Activated CD4-positive, CD25-positive, alpha-beta regulatory T cell treated with anti-CD3 and anti-CD28 coated beads, Interleukin-2, amount 50 U/mL, for 16 hours (primary cell): ENCODE data around the gene EEFSEC.

ENCODE experiments used
- DNase-seq: peaks from one replicate; pipeline ENCODE4 v3.0.0-alpha.2; 2020; ENCODE audit warnings: low read depth, low spot score

Gene EEFSEC

GRCh38 chr3:128241741-128242140 lies 88.5 kb downstream of the EEFSEC start:
- DNase-seq = no peak

DNA sequence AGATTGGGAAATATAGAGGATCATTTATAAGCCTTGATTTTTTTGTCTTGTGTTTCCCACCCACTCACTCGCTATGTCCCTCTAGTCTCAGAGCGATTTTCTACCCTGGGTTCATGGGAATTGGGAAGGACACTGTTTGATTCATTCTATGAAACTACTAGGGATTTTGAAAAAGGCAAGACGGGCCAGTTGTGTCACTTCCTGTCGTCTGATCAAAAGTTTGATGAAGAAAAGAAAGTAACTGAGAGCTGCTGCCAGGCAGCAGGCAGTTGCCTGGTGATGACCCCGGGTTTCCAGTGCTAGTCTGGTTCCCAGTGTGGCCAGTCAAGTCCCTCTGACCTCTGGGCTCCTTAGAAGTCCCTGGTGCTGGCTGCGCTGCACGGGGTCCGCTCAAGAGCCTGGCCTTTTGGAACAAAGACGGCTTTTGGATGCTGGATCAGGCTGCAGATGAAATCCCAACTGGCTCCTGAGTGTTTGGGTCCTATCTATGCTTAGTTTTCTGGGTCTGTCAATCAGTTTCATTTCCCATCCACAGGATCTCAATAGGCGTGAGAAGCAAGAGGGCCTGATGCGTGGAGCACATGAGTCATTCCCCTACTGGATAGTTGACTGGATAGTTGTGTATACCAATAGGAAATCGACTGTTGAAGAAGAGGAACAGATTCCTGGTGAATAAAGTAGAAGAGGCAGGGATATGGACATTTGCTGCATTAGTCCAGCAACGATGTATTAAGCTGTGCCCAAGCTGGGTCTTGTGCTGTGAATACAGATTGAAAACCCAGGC lies 89.7 kb downstream of the EEFSEC start:
- no peak for DNase-seq

DNA sequence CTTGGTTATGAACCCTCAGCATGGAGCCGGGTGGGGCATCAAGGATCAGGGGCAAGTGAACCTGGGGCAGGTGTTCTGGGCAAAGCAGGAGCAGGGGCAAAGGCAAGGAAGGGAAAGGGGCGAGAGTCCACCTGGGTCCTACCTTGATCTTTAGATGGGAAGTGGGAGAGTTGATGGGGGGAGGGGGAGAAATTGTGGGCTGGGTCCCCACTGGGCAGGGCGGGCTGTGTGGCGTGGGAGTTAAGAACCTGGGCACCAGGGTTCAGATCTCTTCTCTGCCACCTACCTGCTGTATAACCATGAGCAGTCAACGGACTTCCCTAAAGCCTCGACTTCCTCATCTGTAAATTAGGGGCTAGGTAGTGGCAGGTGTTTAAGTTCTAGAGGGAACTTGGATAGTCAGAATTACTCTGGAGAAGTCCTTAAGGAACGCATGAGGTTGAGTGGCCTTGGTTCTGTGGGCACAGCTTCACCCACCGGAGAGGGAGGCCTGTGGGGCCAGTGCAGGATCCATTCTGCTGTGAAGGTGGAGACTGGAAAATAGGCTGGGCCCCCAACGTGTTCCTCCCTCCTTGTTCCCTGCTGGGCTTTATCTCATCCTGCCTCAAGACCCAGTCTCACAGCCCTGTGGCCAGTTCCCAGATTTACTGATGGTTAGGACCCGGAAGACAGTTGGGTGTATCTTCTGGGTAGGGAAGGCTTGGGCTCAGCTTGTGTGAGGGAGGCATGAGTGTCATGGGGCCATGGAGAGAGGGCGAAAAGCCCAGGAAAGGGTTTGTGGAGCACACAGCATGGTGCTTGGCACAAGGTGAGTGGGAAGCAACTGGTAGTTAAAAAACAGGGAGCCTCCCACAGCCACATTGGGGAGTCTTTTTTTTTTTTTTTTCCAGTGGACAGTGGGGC lies 90.6 kb downstream of the EEFSEC start:
- no peak for DNase-seq

- DNase-seq = no peak
These were observed 92.2 kb downstream of the EEFSEC start for GRCh38 chr3:128245460-128245859.

DNA sequence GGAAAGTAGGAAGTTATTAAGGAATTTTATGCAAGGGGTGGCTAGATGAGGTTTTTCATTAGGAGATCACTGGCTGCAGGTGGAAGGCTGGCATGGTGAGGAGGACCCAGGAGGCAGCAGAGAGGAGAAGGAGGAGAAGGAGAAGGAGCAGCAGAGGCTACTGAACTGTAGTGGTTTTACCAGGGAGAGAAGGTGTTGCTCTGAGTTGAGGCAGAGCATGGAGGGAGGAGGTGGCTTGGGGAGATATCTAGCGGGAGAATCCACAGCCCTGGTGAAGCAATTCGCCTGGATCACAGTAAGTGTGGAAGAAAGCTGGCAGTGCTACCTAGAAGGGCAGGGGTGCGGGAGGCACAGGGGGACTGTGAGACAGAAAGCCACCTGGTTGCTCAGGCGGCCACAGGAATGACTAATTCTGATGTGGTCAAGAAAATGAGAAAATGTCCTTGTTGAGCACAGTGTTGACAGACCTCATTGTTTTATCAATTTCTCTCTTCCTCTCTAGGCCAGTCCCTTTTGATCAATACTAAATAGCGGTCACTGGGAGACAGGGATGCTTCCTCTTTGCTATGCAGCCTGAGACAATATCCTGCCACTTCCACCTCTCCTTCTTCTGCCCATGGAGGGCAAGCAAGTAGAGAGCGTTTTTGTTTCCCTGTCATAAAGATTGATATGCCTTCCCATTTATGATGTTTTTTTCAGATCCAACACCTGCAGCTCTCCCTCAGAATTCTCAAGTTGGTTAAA lies 94.6 kb downstream of the EEFSEC start:
- no peak for DNase-seq

DNA sequence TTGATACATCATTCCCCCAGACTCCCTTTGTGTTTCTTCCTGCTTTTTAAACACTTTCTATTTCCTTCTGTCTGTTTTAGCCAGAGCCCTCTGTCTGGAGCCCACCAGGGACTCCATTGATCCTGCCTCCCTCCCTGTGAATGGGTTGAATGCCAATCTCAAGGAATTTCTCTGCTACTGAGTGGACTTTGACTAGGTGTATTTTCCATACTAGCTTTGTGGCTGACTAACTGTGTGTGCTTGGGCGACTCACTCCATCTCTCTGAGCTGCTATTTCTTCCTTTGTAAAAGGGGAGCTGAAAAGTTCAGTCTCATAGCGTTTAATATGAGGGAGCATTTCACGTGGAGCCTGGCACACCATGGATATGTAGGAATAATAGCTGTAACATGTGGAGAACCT lies 98.8 kb downstream of the EEFSEC start:
- no peak for DNase-seq

- DNase-seq = no peak
These were observed 99.9 kb downstream of the EEFSEC start for GRCh38 chr3:128253150-128253549.

- no peak for DNase-seq
These were observed 100.8 kb downstream of the EEFSEC start for GRCh38 chr3:128254066-128254590.

DNA sequence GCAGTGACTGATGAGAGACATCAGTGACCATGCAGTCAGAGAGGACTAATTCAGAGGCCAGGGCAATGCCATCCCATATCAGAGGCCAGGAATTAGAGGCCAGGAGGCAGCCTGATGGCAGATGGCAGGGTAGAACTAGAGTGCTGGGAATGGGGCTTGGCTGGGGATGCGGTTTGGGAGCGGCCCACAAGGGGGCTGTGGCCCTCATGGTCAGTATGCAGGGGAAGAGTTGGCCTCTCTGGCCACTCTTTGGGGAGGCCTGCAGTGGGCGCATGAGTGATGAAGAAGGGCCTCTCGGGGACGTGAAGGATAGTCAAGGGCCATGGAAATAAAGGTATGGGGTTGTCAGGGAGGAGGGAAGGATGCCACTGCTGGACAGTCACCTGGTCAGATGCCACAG lies 101.7 kb downstream of the EEFSEC start:
- no peak for DNase-seq

- DNase-seq = no peak
These were observed 102.8 kb downstream of the EEFSEC start for GRCh38 chr3:128256131-128256530.

DNA sequence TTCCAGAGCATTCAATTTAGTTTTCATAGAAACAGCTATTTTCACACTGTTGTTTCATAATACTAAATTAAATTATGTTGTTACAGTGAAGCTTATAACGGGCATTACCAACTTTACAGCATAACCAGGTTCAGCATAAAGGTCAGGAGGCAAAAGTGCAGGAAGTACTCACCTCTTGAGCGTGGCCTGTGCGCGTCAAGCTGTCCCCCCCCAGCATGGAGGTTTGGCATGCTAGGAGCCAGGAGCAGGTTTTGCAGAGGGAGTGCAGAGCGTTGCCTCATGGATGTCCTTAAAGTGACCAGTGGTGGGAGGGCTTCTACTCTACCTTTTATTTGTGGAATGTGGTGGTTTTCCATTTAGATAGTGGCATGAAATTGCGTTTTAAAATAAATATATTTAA lies 104.4 kb downstream of the EEFSEC start:
- no peak for DNase-seq

DNA sequence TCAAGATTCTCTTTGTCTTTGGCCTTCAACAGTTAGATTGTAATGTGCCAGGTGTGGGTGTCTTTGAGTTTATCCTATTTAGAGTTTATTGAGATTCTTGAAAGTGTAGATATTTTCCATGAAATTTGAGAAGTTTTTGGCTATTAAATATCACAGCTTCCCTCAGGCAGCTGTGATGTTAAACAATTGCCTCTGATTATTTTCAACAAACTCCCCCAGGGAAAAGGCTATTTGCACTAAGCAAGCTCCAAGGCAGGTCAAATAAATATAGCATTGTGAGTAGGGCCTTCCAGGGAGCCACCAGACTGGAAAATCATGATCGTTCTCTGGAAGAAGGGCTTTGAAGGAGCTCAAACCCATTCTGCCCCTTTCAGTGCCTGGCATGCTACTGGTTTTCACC lies 107.0 kb downstream of the EEFSEC start:
- DNase-seq = no peak

DNA sequence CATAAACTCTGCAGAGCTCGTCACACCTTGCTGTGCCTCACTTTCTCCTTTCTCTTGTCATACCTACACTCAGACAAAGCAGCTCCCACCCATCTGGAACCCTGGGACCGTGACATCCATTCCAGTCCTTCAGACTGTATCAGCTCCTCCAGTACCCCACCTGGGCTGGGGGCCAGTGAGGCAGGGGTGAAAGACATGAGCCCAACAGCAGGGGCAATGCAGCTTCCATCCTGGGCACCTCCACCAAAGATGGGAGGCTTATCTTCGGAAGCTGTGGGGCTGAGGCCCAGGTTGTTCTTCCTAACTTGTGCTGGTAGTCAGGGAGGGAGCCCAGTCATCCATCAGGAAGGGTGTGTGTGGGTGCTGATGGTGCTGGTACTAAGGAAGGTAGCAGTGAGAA lies 109.2 kb downstream of the EEFSEC start:
- DNase-seq = no peak

GRCh38 chr3:128263118-128263517 lies 109.8 kb downstream of the EEFSEC start:
- DNase-seq = no peak

- no peak for DNase-seq
These were observed 110.7 kb downstream of the EEFSEC start for GRCh38 chr3:128263946-128264345.

- DNase-seq = no peak
These were observed 113.2 kb downstream of the EEFSEC start for GRCh38 chr3:128266453-128266852.

- no peak for DNase-seq
These were observed 114.3 kb downstream of the EEFSEC start for GRCh38 chr3:128267541-128267940.

DNA sequence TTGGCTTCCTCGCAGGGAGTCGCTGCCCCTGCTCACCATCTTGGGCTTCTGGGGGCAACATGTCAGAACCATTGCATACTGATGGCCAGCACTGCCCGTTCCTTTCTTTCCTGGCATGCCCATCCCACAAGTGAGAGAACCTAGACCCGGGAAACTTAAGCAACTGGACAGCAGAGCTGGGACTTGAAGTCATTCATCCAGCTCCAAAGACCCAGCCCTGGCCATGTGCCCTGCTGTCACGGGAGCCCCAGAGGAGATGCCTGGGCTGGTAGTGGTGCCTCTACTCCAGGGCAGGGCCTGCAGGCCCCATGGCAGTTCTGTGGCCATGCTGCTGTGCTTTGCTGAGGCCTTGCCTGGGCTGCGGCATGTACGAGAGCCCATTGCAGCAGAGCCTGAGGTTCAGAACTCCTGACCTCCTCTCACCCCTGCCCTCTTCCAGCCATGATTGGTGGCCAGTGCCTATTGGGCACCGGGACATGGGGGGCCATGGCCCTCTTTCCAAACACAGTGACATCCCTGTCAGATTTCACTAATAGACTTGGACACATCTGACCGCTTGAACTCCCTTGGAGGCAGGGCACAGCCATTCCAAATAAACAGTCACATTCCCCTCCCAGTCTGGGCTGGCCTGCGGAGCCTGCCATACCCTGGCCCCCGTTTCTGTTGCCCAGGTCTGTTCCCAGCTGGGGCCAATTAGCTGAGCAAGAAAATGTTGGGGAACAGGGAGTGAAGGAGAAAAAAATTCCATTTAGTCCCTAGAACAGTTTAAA lies 115.9 kb downstream of the EEFSEC start:
- DNase-seq = no peak

DNA sequence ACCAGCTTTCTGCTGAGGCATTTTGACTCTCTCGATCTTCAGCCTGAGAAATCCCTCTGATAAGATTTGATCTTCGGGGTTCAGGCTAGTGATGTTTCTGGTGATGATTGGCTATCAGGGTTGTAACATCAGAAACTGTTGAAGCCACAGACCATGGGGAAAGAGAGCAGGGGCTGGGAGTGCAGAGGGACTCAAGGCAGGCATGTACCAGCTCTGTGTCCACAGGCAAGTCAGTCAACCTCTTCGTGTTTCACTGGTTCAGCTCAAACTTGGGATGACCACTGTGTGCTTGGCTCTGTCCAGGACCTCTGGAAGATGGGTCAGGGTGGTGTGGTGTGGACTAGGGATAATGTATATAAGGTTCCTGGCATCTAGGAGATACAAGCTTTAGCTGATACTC lies 116.5 kb downstream of the EEFSEC start:
- DNase-seq = no peak

GRCh38 chr3:128270559-128271492 lies 117.5 kb downstream of the EEFSEC start:
- DNase-seq = no peak
